H9 (cell line): ENCODE measurements around the gene WT1. TPM values are rescaled to one million over a fixed set of nuclear protein-coding genes. Genes with fewer than 3 reads are reported as not detected.

Source experiments
- DNase-seq: peaks from one replicate; pipeline ENCODE4 v3.0.0-alpha.2; 2017
- H2AFZ ChIP-seq: one replicate; pipeline ENCODE4 v1.6.1; 2013; ENCODE audit warnings: mild to moderate bottlenecking, low read length, control low read depth, moderate library complexity
- H2AK5ac ChIP-seq: 2 replicates; pipeline ENCODE4 v1.6.1; 2013; ENCODE audit warnings: low read length, control low read depth, mixed read lengths; ENCODE audit not compliant: insufficient read length
- H2BK120ac ChIP-seq: one replicate; pipeline ENCODE4 v1.6.1; 2013; ENCODE audit warnings: low read depth, mild to moderate bottlenecking, low read length, control low read depth, inconsistent platforms; ENCODE audit not compliant: poor library complexity, severe bottlenecking
- H2BK12ac ChIP-seq: 2 replicates; pipeline ENCODE4 v1.6.1; 2013; ENCODE audit warnings: low read length, control low read depth, mixed read lengths, low read depth; ENCODE audit not compliant: insufficient read length
- H2BK15ac ChIP-seq: 2 replicates; pipeline ENCODE4 v1.6.1; 2013; ENCODE audit warnings: low read depth, low read length, control low read depth
- H2BK20ac ChIP-seq: one replicate; pipeline ENCODE4 v1.6.1; 2013; ENCODE audit warnings: low read depth, mild to moderate bottlenecking, low read length, control low read depth, inconsistent platforms; ENCODE audit not compliant: poor library complexity, severe bottlenecking
- H2BK5ac ChIP-seq: 2 replicates; pipeline ENCODE4 v1.6.1; 2013; ENCODE audit warnings: low read length, control low read depth, mixed read lengths; ENCODE audit not compliant: insufficient read length
- H3K14ac ChIP-seq: 2 replicates; pipeline ENCODE4 v1.6.1; 2013; ENCODE audit warnings: low read length, control low read depth; ENCODE audit not compliant: insufficient read depth
- H3K18ac ChIP-seq: 2 replicates; pipeline ENCODE4 v1.6.1; 2013; ENCODE audit warnings: low read depth, mild to moderate bottlenecking, mixed read lengths, low read length, control low read depth; ENCODE audit not compliant: insufficient read length
- H3K23ac ChIP-seq: 2 replicates; pipeline ENCODE4 v1.6.1; 2013; ENCODE audit warnings: low read length, control low read depth, mixed read lengths, low read depth; ENCODE audit not compliant: insufficient read length
- H3K23me2 ChIP-seq: 2 replicates; pipeline ENCODE4 v1.6.1; 2013; ENCODE audit warnings: low read depth, mild to moderate bottlenecking, mixed read lengths, low read length, control low read depth; ENCODE audit not compliant: insufficient read length, poor library complexity, severe bottlenecking
- H3K27ac ChIP-seq: 2 replicates; pipeline ENCODE4 v1.5.1; 2013; ENCODE audit warnings: low read length, control low read depth, mixed read lengths, low read depth; ENCODE audit not compliant: insufficient read length
- H3K27me3 ChIP-seq: 2 replicates; pipeline ENCODE4 v1.6.1; 2013; ENCODE audit warnings: low read length, control low read depth, inconsistent platforms; ENCODE audit not compliant: insufficient read depth
- H3K4ac ChIP-seq: 2 replicates; pipeline ENCODE4 v1.6.1; 2013; ENCODE audit warnings: low read depth, mild to moderate bottlenecking, control low read depth, inconsistent platforms, low read length, moderate library complexity
- H3K4me1 ChIP-seq: 2 replicates; pipeline ENCODE4 v1.6.1; 2013; ENCODE audit warnings: low read length, control low read depth, inconsistent platforms; ENCODE audit not compliant: insufficient read depth
- H3K4me2 ChIP-seq: 2 replicates; pipeline ENCODE4 v1.6.1; 2013; ENCODE audit warnings: low read length, control low read depth, mixed read lengths; ENCODE audit not compliant: insufficient read length, insufficient read depth
- H3K56ac ChIP-seq: 2 replicates; pipeline ENCODE4 v1.6.1; 2013; ENCODE audit warnings: low read depth, mild to moderate bottlenecking, mixed read lengths, low read length, control low read depth; ENCODE audit not compliant: insufficient read length
- H3K79me1 ChIP-seq: 2 replicates; pipeline ENCODE4 v1.6.1; 2013; ENCODE audit warnings: low read depth, mild to moderate bottlenecking, moderate library complexity, low read length, control low read depth, inconsistent platforms; ENCODE audit not compliant: insufficient read depth, poor library complexity, severe bottlenecking
- H3K79me2 ChIP-seq: 2 replicates; pipeline ENCODE4 v1.6.1; 2013; ENCODE audit warnings: low read length, control low read depth, inconsistent platforms; ENCODE audit not compliant: insufficient read depth
- H3K9ac ChIP-seq: 2 replicates; pipeline ENCODE4 v1.6.1; 2013; ENCODE audit warnings: low read length, control low read depth, mixed read lengths; ENCODE audit not compliant: insufficient read length; ENCODE audit errors: extremely low read depth
- H3K9me3 ChIP-seq: one replicate; pipeline ENCODE4 v1.6.1; 2013; ENCODE audit warnings: low read depth, low read length, inconsistent platforms; ENCODE audit not compliant: control insufficient read depth
- H3T11ph ChIP-seq: one replicate; pipeline ENCODE4 v1.6.1; 2013; ENCODE audit warnings: mild to moderate bottlenecking, low read length, control low read depth, inconsistent platforms
- H4K20me1 ChIP-seq: one replicate; pipeline ENCODE4 v1.6.1; 2013; ENCODE audit not compliant: control insufficient read depth, insufficient read length, insufficient read depth
- H4K5ac ChIP-seq: 2 replicates; pipeline ENCODE4 v1.6.1; 2013; ENCODE audit warnings: low read depth, mild to moderate bottlenecking, mixed read lengths, low read length, control low read depth; ENCODE audit not compliant: insufficient read length
- H4K8ac ChIP-seq: replicated peaks from 2 replicates; pipeline ENCODE4 v1.6.1; 2013; ENCODE audit warnings: low read length, control low read depth, mixed read lengths, low read depth; ENCODE audit not compliant: insufficient read length
- H4K91ac ChIP-seq: 2 replicates; pipeline ENCODE4 v1.6.1; 2013; ENCODE audit warnings: low read depth, mild to moderate bottlenecking, moderate library complexity, mixed read lengths, low read length, control low read depth; ENCODE audit not compliant: insufficient read length
- H3K27ac Mint-ChIP-seq, 3 experiments: 2 replicates in 2 of 3; 3 replicates in 1 of 3; pipeline ENCODE4 v1.8.0; 2020 to 2021; ENCODE audit warnings: mixed read lengths in 3 of 3, mild to moderate bottlenecking in 1 of 3, moderate library complexity in 1 of 3
- H3K27me3 Mint-ChIP-seq: 2 replicates; pipeline ENCODE4 v1.8.0; 2021; ENCODE audit warnings: low read depth, mild to moderate bottlenecking, moderate library complexity, mixed read lengths
- H3K36me3 Mint-ChIP-seq, 3 experiments: 2 replicates in 2 of 3; 3 replicates in 1 of 3; pipeline ENCODE4 v1.8.0; 2020 to 2021; ENCODE audit warnings: low read depth in 3 of 3, mixed read lengths in 3 of 3; ENCODE audit not compliant: insufficient read depth in 1 of 3
- H3K4me1 Mint-ChIP-seq, 2 experiments: 2 replicates each; pipeline ENCODE4 v1.8.0; 2020; ENCODE audit warnings: mixed read lengths in 2 of 2
- H3K4me3 Mint-ChIP-seq, 2 experiments: 2 replicates in 1 of 2; 3 replicates in 1 of 2; pipeline ENCODE4 v1.8.0; 2020 to 2021; ENCODE audit warnings: mild to moderate bottlenecking in 2 of 2, mixed read lengths in 2 of 2, moderate library complexity in 1 of 2
- H3K9me3 Mint-ChIP-seq, 2 experiments: 2 replicates in 1 of 2; 3 replicates in 1 of 2; pipeline ENCODE4 v1.8.0; 2020; ENCODE audit warnings: mild to moderate bottlenecking in 2 of 2, mixed read lengths in 2 of 2, moderate library complexity in 1 of 2
- CTCF ChIP-seq: fragments of 200-600 bp; sonication (generic); conservative IDR thresholded peaks from 3 replicates; pipeline ENCODE4 v1.8.0; 2021; ENCODE audit warnings: antibody characterized with exemption, mild to moderate bottlenecking
- WGBS: extraction: QIAGEN DNeasy Blood & Tissue Kit; methylation state at CpG from one replicate; pipeline ENCODE4 v1.1.7; 2013; ENCODE audit warnings: missing lambda C conversion rate, low lambda C conversion rate, mixed read lengths; ENCODE audit not compliant: insufficient read length; ENCODE audit errors: extremely low coverage; 5-methylcytosine and 5-hydroxymethylcytosine counted together
- total RNA-seq: library from RNA; stranded (reverse); gene quantifications from 2 replicates; pipeline ENCODE4 v1.2.1, GENCODE V29; 2021

WT1 gene
- total RNA-seq, 1 experiment from 2014 or later, result 0.20 TPM

- Histone ChIP-seq H4K8ac (no peak overlapping the region), H3K14ac (no peak overlapping the region), H4K20me1 (no peaks in the 10 kb centered on the region), H3K9ac (no peak overlapping the region), H3T11ph (no peak overlapping the region), H2BK20ac (no peak overlapping the region), H2AFZ (no peak overlapping the region), H3K27ac (no peak overlapping the region), H3K4ac (no peak overlapping the region), H2BK15ac (no peak overlapping the region), H2BK120ac (no peak overlapping the region), H3K23me2 (peaks cover 7% of the 10 kb centered on the region), H2BK5ac (no peak overlapping the region), H3K79me1 (no peaks in the 10 kb centered on the region), H3K4me1 (peaks cover 5% of the 10 kb centered on the region; the same call in 1 of the 2 replicates), H2AK5ac (no peak overlapping the region), H3K9me3 (no peaks in the 10 kb centered on the region), H4K5ac (no peak overlapping the region), H3K56ac (no peak overlapping the region), H4K91ac (no peak overlapping the region), H3K18ac (no peak overlapping the region), H3K27me3 (peaks cover 74% of the 10 kb centered on the region), H3K79me2 (no peaks in the 10 kb centered on the region), H3K4me2 (peak overlapping the region; percentile 57), H2BK12ac (no peak overlapping the region), H3K23ac (no peak overlapping the region)
- no peak for DNase-seq
- H3K36me3 Mint-ChIP-seq, result no peaks in the 10 kb centered on the region; a peak in 1 of 7 replicates
- peak overlapping the region in 1 of 2 experiments; percentile 66; a peak in 1 of 5 replicates for H3K4me3 Mint-ChIP-seq
- H3K4me1 Mint-ChIP-seq, result peaks cover 34 to 48% of the 10 kb centered on the region in 2 experiments
- peaks cover 2 to 5% of the 10 kb centered on the region in 2 experiments; a peak in 4 of 5 replicates for H3K9me3 Mint-ChIP-seq
- TF ChIP-seq CTCF, result no peak
- peaks cover 100% of the 10 kb centered on the region for H3K27me3 Mint-ChIP-seq
- H3K27ac Mint-ChIP-seq, result no peak overlapping the region
- no CpG with 5 or more reads among the region's 18 CpGs for WGBS
Measured at GRCh38 chr11:32427616-32427934, 7.8 kb downstream of the WT1 start.
